ENCODE data around the gene STKLD1.
"Not testable (repeated sequence)": the region's sequence is repeated elsewhere in the genome, so short reads cannot be mapped to it uniquely, and the experiment has no call there.

Gene STKLD1

GRCh38 chr9:133360400-133361393 lies 15.5 kb upstream of the STKLD1 start:
- DNase-seq, result no peak

DNA sequence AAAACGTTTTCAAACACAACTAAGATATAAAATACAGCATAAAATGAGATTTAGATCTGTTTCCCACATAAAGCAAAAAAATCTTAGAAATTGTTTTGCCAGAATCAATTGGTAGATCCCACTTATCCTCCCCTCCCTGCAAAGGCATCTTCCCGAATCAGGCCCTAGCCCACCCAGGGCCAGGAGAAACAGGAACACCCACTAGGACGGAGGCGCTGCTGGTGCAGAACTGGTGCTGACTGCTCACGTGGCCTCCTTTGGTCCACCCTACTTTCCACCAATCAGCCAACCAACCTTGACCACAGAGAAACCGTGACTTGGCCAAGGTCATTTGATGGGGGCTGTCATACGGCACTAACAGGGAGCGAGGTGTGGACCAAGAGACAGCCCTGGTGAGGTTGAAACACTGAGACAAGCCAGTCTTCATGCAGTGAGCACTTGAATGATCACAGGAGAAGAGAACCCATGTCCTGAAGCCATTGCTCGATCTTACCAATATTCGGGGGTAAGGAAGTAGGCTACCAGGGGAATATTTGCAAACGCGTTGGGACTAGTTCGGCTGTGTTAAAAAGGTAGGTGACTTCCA lies 14.6 kb upstream of the STKLD1 start:
- DNase-seq, result no peak

DNA sequence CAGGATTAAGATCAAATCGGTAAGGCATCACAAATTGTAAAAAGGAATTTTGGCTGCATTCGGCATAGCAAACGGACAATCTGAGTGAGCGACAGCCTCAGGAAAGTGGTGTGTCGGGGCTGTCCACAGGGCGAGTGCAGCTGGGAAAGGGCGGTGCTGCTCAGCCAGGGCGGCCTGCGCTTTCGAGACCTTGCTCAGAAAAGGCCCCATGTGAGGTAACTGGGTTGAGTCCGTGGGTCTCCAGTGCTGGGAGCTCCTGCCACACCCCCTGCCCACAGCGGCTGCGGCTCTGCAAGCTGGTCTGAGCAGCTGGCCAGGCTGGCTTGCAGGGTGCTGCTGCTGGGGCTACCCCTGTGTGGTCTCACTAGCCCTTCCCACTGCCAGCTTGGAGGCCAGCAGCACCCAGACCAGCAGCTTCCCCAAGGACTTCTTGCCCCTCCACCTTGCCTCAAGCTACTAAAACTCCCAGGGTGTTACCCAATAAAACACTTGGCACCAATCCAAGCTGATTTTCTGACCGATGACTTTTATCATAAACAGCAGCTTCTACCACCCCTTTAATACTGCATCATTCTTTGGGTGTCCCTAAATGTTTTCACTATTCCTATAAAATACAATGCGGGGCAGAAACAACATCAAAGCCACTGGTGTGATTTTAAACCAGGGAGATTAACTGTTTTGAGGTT lies 13.7 kb upstream of the STKLD1 start:
- DNase-seq, result no peak

GRCh38 chr9:133366435-133366834 lies 9.7 kb upstream of the STKLD1 start:
- DNase-seq, result no peak

DNA sequence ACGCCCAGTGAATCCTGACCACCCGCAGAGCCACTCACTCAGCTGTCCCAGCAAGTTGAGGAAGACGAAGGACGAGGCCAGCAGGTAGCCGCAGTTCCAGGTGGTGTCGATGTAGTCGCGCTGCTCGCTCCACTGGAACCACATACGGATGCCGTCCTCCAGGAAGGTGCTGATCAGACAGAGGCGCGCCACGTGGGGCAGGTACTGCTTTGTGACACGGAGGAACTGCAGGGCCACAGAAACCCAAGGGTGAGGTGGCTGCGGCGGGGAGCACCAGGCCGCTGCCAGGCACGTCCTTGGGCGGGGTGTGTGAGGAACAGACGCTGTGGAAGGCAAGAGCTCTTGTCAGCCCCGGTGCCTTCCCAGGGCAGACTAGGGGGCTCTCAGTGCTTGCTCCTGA lies 8.9 kb upstream of the STKLD1 start:
- no peak for DNase-seq

DNA sequence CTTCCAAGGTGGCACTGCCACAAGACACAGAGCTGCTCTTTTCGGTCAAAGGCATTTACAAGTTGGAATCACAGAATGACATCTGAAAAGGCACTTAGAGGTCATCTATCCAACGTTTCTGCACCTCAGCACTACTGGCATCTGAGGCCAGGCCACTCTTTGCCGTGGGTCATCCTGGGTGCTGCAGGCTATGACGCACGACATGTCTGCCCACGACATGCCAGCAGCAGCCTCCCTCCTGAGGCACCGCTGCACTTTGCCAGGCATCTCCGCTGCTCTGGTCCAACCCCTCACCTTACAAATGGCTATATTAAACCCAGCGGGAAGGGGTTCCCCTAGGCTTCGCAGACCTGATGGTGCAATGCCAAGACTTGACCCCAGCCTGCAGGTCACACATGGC lies 8.4 kb upstream of the STKLD1 start:
- no peak for DNase-seq

- DNase-seq, result no peak
These were observed 7.8 kb upstream of the STKLD1 start for GRCh38 chr9:133368249-133368881.

- no peak for DNase-seq
These were observed 6.7 kb upstream of the STKLD1 start for GRCh38 chr9:133369422-133369821.

DNA sequence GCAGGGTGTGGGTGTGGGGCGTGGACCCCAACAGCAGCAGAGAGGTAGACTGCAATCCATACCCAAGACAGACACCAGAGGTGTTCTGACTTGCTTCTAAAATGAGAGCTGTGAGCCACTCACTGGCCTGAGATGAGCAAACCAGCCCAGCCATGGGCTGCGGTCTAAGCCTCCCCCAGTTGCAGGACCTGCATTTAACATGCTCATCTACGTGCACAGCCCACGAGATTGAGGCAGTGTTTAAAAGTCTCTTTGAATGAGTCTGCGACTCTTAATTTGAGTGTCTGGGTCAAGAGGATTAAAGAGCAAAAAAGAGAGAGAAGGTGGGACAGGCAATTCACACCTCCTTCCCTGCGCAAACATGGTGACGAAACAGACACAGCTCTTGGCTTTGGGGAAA lies 6.2 kb upstream of the STKLD1 start:
- DNase-seq, result no peak

GRCh38 chr9:133370685-133371084 lies 5.5 kb upstream of the STKLD1 start:
- DNase-seq, result no peak

DNA sequence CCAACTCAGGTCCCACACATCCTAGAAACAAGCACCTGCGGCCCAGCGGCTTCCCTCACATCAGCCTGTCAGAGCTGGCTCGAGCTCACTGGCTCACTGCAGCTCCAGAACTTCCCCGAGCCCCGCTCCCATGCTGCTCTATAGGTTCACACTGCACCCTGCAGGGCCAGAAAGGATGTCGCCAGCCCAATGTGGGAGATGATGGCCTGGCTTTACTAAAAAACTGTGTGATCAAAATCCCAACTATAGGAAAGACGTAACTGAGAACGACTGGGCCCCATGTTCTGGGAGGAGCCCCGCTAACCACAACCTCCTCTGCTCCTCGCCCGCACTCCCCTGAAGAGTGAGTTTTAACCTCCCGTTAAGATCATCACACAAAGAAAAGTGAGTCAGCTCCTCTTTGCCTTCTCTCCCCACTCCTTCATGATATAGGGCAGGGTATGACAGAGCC lies 4.9 kb upstream of the STKLD1 start:
- no peak for DNase-seq

- DNase-seq, result no peak
These were observed 4.0 kb upstream of the STKLD1 start for GRCh38 chr9:133372144-133372543.

DNA sequence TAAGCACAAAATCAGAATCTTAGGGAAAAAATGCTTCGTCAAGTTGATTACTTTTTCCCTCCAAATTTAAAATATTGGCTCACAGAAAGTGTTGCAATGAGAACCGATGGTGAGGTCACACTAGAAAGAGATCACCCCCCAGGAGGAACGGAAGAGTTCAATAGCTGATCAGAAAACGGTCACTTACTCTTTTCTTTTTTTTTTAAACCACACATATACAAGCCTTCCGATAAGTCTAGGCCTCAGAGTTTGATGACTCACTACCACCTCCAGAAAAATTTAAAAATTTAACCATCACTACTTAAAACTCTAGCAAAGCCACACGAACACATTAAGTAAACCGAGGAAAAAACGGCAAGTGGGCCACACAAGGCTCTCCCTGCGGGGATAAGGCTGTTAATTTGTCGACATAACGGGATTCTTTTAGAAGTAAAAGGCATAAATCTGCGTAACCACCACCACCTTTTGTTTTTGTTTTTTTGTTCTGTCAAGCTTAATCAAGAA lies 1.5 kb upstream of the STKLD1 start:
- DNase-seq, result no peak

- DNase-seq, result no peak
These were observed 946 bp upstream of the STKLD1 start for GRCh38 chr9:133375116-133375723.

DNA sequence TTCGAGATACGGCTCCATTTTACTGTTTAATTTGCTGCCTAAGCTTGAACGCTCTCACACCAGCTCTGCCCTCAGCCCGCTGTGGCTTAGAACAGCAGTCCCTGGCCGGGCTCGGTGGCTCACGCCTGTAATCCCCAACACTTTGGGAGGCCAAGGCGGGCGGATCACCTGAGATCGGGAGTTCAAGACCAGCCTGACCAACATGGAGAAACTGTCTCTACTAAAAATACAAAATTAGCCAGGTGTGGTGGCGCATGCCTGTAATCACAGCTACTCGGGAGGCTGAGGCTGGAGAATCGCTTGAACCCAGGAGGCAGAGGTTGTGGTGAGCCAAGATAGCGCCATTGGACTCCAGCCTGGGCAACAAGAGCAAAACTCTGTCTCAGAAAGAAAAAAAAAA lies 1.1 kb downstream of the STKLD1 start:
- DNase-seq, result not testable (repeated sequence)

DNA sequence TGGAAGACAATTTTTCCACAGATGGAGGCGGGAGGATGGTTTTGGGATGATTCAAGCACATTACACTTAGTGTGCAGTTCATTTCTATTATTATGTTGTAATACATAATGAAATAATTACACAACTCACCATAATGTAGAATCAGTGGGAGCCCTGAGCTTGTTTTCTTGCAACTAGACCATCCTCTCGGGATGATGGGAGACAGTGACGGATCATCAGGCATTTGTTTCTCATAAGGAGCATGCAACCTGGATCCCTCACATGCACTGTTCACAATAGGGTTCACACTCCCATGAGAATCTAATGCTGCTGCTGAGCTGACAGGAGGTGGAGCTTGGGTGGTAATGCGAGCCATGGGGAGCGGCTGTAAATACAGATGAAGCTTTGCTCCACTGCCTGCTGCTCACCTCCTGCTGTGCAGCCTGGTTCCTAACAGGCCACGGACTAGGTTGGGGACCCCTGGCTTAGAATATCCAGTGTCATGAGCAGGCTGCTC lies 1.6 kb downstream of the STKLD1 start:
- no peak for DNase-seq

DNA sequence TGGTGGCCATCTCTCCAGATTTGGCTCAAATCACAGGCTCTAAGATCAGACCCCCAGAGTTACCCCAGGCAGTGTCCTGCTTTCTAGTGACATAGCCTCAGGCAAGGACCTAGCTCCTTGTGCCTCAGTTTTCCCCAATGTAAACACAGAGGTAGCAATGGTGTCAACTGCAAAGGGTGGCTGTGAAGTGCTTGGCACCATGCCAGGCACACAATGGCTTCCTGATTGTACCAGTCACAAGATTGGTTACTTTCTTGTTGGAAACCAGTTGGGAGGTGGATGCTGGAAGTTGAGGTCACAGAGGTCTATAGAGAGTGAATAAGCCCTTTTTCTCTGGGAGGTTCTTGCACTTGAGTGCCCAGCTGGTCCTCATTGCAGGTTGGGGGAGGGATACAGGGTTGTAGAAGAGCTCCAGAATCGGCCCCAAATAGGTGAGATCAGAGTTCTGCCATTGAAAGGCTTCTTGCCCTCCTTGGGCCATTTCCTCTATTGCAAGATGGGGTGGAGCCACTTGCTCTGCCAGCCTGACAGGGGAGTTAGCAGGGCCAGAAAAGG lies 2.3 kb downstream of the STKLD1 start:
- no peak for DNase-seq

GRCh38 chr9:133379153-133380086 lies 3.3 kb downstream of the STKLD1 start:
- DNase-seq, result peak in 23 of 56 donors; percentile 10 to 60 (median 34)

GRCh38 chr9:133380734-133381133 lies 4.6 kb downstream of the STKLD1 start:
- no peak for DNase-seq

Measured in amygdala (tissue), 56 donors.